ENCODE results near the gene MAP6. TPM values are rescaled to one million over a fixed set of nuclear protein-coding genes. Genes with fewer than 3 reads are reported as not detected.

Gene MAP6
- total RNA-seq, 1 donor from 2014 or later: 7.2 TPM

DNA sequence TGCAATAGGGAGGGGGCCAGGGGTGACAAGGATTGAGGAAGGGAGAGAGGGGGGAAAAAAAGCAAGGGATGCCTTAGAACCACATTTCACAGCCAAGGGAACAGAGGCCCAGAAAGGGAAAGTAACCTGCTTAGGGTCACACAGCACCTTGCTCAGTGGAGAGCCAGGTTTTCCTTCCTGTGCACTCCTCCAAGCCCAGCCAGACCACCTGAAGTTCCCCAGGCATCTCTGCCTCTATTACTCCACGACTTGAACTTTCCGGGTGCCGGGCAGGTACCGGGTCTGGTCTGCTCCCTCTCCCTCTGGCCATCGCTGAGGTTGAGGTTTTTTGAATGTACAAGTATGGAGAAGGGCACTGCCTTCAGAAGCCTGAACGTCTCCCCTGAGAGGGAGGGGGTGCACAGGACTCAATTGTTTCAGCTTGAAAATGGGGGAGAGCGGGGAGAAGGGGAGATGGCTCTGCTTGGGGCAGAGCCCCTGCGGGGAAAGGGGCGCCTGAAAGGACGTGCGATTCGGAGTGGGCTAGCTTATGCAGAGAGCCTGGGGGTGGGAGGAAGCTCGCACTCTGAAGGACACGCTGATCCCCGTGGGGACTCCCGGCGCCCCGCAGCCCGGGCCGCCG is 107.3 kb downstream of the MAP6 start:
- intact Hi-C loops (cut with DNase I): no loop called here
- no peak for DNase-seq (ENCODE audit: low spot score)

DNA sequence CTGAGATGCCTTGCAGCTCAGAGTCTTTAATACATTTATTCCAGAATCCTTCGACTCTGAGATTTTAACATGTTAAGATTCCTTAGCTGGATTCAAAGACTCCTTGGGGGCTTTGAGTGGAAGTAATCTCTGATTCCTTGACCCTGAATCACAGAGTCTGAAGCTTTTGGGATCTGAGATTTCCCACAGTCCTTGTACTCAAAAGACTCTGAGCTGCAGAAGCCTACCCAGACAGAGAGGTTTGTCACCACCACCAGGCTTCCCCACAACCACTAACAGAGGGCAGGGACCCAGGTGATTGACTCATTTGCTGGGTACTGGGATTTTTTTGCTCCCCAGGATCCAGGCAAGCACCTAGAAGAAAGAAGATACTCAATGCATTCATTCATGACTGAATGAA is 108.2 kb downstream of the MAP6 start:
- no peak for DNase-seq (ENCODE audit: low spot score)
- intact Hi-C loops (cut with DNase I): no loop called here

DNA sequence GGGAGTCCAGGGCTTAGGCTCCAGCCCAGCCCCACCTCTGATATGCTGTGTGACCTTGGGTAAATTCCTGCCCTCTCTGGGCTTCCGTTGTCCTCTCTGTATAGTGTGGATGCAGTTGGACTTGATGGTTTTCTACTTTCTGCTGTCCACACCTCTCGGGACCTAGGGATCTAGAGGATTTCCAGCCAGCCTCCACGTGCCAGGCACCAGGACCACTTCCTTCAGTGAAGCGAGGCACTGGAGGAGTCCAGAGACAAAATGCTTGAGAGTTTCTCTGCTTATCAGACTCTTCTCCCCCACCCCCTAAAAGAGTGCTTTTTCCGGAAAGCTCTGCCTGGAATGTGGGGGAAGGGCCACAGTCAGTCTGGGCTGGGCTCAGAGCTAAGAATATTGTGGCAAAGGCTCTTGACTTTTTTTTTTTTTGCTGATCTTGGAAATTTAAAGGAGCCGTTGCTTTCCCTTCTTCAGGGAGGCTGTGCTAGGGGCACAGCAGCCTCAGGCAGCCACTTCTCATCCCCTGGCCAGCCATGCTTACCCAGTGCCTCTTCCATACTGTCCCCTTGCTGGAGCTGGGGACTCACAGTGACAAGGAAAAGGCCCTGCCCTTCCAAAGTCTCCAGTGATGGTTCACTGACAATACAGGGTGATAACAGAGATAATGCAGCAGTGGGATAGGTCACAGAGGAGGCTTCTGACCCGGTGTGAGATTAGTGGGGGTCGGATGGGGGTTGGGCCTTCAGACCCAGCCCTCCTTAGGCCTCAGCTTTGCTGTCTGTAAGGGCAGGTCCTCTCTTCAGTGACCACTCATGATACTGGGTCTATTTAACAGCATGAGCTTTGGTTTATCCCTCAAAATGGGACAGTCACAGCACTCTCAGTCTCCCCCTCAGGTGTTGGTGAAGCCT is 109.6 kb downstream of the MAP6 start:
- peak; percentile 87 for DNase-seq (ENCODE audit: low spot score)
- intact Hi-C loops (cut with DNase I): no loop called here

DNA sequence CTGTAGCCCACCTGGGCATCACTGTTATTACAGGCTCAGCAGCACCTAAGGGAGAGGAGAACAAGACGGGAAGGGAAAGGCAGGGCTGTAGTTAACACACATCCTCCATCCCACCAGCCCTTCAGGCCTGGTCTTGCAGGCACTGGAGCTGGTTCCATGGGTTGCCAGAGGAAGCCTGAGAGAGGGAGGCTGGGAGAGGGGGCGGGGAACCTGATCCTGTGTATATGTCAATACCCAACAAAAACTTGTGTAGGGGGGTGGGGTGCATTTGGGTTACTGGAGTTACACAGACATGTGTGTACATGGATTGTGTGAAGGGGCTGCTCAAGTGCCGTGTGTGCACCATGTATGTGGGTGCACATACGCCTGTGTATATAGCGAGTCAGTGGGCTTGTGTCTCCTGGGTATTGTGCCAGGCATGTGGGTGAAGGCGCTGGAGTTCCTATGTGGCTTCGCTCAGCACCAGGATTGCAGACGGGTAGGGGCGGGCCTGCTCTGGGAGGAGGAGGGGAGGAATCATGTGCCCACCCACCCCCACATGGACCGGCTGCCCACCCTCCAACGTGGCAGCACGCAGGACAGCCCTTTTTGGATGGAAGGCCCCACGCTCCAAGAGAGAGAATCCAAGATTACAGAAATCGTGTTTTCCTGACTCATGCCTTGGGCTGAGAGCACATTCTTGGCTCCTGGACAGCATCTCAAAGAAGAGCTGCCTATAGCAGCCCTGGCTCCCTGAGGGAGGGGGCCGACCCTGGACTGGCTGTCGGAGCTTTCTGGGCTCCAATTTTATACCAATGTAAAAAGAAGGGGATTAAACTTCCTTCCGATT is 111.0 kb downstream of the MAP6 start:
- intact Hi-C loops (cut with DNase I): no loop called here
- DNase-seq (ENCODE audit: low spot score): peak; percentile 82

DNA sequence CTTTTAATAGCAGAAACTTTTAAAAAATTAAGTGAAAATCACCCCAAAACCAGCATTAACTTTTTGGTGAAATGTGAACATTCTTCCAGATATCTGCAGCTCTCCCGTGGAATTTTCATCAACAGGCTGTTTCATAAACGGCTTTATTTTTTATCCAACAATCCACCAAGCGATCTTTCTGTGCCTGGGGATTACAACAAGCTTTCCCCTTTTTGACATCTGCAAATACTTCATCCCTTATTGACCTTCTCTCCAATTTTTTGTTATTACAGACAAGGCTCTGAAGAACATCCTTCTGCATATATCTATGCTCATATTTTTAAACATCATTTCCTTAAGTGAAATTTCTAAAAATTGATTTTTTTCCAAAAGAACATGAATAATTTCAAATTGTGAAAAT is 112.6 kb downstream of the MAP6 start:
- intact Hi-C loops (cut with DNase I): no loop called here
- no peak for DNase-seq (ENCODE audit: low spot score)

DNA sequence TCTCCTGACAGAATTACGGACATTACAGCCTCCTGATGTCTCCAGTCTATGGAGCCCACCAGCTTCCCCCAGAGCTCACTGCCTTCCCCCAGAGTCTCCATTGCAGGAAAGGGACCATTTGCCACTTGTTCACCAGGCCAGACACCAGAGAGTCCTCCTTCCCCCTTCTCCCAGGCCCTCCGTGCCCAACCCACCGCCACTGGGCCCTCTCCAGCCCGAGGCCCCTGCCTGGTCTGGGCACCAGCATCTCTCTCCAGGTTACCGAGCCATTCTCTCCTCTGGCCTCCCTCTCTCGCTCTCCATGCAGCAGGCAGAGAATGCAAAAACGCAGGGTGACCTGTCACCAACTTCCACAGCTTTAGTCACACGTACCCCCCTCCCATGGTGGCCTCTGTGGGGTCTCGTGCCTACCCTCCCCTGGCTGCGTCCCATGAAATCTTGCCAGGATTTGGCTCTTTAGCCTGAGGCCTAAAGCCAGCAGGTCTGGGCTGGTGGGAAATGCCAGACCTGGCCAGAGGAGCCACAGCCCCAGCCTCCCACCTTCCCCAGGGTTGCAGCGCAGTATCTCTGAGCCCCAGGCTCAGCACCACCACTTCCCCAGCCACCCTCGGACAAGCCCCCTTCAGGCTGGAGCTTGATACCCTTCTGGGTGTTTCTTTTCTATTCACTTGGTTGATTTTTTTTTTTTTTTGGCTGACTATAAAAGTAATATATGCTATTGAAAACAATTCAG is 113.6 kb downstream of the MAP6 start:
- no peak for DNase-seq (ENCODE audit: low spot score)

DNA sequence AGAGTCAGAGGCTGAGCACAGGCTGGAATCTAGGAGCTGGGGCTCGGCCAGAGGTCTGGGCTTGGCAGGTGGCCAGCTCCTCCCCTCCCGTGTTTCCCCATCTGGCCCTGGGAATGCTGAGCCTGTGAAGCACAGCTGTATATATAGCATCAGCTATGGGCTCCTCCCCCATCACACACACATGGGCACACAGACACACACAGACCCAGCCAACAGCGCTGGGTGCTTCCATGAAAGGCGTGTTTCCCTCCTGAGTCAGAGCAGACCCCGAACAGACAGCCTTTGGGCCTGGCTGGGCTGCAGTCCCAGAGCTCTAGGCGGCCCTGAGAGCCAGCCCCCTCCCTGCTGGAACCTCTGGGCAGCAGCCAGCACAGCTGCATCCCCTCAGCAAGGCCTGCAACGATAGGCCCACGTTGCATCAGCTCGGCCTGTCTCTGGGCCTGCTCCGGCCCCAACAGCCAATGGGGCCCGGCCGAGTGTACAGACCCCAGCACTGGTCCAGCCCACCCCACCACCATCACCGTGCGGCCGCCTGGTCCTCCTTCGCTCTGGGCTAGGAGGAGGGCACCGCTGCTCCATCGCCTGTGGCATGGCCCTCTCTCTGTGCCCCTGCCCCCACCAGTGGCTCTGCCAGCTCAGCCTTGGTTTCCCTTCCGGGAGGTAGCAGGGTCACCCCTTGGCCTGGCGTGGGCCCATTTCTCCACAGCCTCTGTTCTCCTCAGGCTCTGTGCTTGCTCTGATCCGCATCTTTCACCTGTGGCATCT is 114.4 kb downstream of the MAP6 start:
- intact Hi-C loops (cut with DNase I): no loop called here

More for the DNA sequence above, 113.6 kb downstream of the MAP6 start:
- intact Hi-C loops (cut with DNase I): no loop called here

DNA sequence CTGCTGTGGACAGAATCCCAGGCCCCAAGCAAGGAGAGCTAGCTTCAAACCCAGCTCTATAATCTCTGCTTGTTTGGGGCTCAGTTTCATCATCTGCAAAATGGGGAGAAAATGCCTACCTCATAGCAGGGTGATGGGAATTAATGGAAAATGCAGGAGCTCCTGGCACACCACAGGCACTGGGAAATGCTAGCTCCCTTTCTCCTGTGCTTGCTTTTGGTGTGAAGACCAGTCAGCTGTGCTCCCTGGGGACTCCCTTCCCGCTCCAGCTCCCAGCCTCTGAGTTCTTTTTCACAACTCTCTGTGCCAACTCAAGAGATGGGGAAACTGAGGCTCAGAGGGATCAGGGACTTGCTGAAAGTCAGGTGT is 115.0 kb downstream of the MAP6 start:
- DNase-seq (ENCODE audit: low spot score): no peak
- intact Hi-C loops (cut with DNase I): no loop called here

More for the DNA sequence above, 114.4 kb downstream of the MAP6 start:
- DNase-seq (ENCODE audit: low spot score): peak; percentile 96

DNA sequence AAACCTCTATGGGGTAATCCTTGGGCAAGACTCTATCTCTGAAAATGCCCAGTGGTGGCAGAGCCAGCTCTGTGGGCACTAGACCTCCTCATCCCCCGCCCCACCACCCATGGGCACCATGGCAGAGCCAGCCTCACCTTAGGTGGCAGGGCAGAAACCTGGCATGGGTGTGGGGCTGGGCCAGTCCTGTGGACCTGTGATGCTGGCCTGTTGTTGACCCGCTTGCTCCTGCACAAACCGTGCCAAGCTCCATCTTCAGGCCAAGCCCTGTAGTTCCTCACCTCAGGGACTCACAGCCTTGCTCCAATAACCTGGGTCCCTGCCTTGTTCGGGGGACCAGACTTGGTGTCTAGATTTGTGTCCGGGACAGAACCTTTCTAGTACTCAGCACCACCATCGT is 115.7 kb downstream of the MAP6 start:
- no peak for DNase-seq (ENCODE audit: low spot score)
- intact Hi-C loops (cut with DNase I): no loop called here

DNA sequence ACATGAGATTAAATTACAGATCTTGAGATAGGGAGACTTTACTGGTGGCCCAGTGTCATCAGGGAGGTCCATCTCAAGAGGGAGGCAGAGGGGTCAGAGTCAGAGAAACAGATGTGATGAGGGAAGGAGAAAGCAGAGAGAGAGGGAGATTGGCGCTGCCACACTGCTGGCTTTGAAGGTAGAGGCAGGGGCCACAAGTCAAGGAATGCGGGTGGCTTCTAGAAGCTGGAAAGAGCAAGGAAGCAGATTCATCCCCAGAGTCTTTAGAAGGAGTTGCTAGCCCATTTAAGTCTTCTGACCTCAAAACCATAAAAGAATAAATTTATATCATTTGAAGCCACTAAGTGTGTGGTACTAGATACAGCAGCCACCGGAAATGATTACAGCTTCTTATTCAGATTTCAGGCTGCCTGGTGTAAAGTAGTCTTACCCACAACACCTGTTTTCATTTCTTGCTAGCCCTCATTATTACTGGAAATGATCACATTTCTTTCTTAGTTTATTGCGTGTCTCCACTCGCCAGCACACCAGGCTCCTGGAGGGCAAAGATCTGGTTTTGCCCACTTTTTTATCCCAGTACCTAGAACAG is 119.4 kb downstream of the MAP6 start:
- no peak for DNase-seq (ENCODE audit: low spot score)
- intact Hi-C loops (cut with DNase I): loop anchor here (5.0 to 10.0 kb wide), 2 partner anchors 158 to 315 kb away; no protein-coding TSS in a partner anchor

DNA sequence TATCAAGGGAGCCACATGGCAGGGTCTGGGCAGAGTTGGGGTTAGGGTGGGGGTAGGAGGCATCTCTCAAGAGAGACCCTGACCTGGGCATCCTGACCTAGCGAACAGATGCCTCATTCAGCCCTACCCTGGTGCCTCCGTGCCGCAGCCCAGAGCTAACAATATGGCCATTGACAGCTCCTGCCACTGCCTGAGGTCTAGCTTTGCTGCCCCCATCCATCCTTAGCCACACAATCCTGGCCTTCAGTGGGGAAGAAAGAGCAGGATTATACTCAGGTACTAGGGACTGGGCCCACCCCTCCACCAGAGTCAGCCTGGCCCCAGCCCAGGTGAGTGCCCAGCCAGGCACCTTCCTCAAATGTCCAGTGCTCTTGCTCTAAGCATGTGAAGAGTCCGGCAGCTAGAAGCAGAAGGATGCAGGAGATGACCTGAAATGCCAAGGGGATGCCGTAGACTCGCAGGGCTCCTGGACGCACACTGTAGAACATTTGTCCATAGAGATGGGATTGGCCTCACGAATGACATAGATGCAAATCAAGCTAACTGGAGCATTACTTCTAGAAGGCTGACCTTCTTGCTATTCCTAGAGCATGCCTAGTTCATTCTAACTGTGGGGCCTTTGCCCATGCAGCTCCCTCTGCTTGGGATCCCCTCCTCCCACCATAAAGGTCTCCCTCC is 120.1 kb downstream of the MAP6 start:
- DNase-seq (ENCODE audit: low spot score): no peak
- intact Hi-C loops (cut with DNase I): loop anchor here (5.0 to 10.0 kb wide), 2 partner anchors 159 to 316 kb away; no protein-coding TSS in a partner anchor

DNA sequence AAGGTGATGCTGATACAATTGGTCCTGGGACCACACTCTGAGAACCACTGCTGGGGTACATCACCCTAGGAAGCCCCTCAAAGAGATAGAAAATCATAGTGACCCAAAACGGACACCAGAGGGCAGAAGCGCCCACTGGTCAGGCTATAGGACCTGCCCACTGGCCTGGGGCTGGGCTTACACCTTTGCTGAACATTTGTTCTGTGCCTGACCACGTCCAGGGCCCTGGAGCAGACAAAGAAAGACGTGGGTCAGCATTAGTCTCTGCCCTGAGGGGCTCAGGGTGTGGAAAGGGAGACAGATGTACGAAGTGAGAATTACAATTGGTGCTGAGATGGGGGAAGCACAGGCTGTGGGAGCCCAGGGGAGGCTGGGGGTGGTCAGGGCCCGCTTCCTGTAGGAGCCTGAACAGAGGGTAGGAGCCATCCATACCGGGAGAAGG is 121.2 kb downstream of the MAP6 start:
- intact Hi-C loops (cut with DNase I): loop anchor here (2.0 to 10.0 kb wide), 3 partner anchors 29 to 317 kb away; no protein-coding TSS in a partner anchor
- DNase-seq (ENCODE audit: low spot score): no peak

DNA sequence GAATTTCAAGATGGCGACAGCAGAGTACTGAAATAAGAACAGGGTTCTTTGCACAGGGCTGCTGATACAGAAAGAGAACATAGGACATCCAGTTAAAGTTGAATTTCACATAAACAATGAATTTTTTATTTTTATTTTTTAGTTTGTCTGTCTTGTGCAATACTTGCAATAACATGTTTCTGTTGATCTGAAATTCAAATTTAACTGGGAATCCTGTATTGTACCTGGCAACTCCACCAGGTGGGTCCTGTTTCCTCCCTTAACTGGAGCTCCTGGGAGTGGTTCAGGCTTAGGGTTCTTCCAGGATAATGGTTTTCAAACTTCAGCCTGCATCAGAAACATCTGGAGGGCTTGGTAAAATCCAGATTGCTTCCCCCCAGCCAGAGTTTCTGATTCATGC is 121.7 kb downstream of the MAP6 start:
- DNase-seq (ENCODE audit: low spot score): no peak
- intact Hi-C loops (cut with DNase I): loop anchor here (2.0 to 10.0 kb wide), 3 partner anchors 30 to 318 kb away; no protein-coding TSS in a partner anchor

DNA sequence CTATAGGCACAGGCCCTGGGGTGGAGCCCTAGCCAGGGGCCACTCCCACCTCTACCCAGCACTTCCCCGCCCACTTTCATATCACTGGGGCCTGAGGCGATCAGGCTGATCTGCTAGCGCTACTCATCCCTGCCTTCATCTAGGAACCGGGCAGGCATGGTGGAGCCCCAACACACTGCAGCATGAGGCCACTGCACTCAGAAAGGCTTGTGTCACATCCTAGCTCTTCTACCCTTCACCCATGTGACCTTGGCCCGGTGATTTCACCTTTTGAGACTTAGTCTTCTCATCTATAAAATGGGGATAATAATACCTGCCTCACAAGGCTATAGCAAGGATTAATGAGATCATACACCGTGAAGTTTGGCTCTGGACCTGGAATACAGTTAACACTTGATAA is 125.0 kb downstream of the MAP6 start:
- intact Hi-C loops (cut with DNase I): loop anchor here (10.0 kb wide), 1 partner anchor 321 kb away; no protein-coding TSS in a partner anchor
- DNase-seq (ENCODE audit: low spot score): no peak

DNA sequence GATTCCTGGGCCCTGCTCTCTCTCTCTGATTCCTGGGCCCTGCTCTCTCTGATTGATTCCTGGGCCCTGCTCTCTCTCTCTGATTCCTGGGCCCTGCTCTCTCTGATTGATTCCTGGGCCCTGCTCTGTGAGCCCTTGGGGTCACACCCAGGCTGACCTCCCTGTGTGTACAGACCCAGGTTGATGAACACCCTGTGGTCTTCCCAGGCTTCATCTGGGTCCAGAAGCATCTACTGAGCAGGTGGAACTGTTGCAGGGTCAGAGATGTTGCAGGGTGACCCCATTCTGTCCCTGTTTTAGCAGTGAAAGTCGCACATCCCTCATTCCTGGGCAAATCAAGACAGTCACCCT is 126.8 kb downstream of the MAP6 start:
- intact Hi-C loops (cut with DNase I): loop anchor here (10.0 kb wide), 1 partner anchor 323 kb away; no protein-coding TSS in a partner anchor
- no peak for DNase-seq (ENCODE audit: low spot score)

DNA sequence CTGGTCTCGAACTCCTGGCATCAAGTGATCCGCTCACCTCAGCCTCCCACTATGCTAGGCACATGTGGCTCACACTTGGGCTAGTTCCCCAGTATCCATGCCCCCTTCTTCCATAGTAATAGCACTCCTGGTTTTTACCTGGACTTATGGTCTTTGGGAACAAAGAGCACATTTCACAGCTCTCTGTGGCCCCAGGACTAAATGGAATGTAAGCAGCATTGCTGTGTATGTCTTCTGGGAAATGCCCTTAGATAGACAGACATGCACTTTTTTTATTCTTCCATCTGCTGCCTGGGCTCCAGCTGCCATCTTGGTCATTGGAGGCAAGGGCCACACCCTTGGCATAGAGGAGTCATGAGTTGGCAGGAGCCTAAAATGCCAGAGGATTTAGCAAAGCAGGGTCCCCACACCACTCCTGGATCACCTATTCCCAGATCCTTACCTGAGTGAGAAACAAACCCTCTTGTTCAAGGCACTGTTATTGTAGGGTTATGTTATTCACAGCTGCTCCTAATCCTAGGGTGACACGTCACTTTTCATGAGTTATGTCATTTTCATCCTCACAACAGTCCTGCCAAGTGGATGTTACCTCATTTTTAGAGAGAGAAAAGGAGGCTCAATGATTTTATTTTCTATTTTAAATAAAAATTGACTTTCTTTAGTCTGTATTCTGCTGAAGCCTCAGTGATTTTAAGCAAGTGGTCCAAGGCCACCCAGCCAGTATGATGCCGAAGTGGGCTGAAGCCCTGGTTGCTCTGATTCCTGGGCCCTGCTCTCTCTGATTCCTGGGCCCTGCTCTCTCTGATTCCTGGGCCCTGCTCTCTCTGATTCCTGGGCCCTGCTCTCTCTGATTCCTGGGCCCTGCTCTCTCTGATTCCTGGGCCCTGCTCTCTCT is 127.4 kb downstream of the MAP6 start:
- intact Hi-C loops (cut with DNase I): loop anchor here (10.0 kb wide), 1 partner anchor 323 kb away; no protein-coding TSS in a partner anchor

More for the DNA sequence above, 127.4 kb downstream of the MAP6 start:
- DNase-seq (ENCODE audit: low spot score): no peak

All from cardiac septum (tissue), 1 donor.